MM.1S (cell line): ENCODE data around the gene FA2H.

ENCODE experiments used
- DNase-seq: peaks from one replicate; pipeline ENCODE4 v3.0.0-alpha.2; 2015
- H2AFZ ChIP-seq: fragments of 300-600 bp; sonication (generic); 2 replicates; pipeline ENCODE4 v1.6.0; 2016; ENCODE audit warnings: antibody characterized with exemption, low read length
- H3F3A ChIP-seq: fragments of 300-600 bp; sonication (generic); 2 replicates; pipeline ENCODE4 v1.6.1; 2016; ENCODE audit warnings: mild to moderate bottlenecking, antibody characterized with exemption, low read length, moderate library complexity, mixed read lengths; ENCODE audit not compliant: insufficient read depth
- H3K27ac ChIP-seq: fragments of 300-600 bp; sonication (generic); 2 replicates; pipeline ENCODE4 v1.5.1; 2016; ENCODE audit warnings: mild to moderate bottlenecking, low read length
- H3K27me3 ChIP-seq: fragments of 300-600 bp; sonication (generic); replicated peaks from 2 replicates; pipeline ENCODE4 v1.6.0; 2016; ENCODE audit warnings: low read length; ENCODE audit not compliant: insufficient read depth
- H3K36me3 ChIP-seq: fragments of 300-600 bp; sonication (generic); replicated peaks from 2 replicates; pipeline ENCODE4 v1.6.1; 2016; ENCODE audit warnings: mild to moderate bottlenecking, low read length, mixed read lengths; ENCODE audit not compliant: insufficient read depth
- H3K4me1 ChIP-seq: fragments of 300-600 bp; sonication (generic); 2 replicates; pipeline ENCODE4 v1.6.1; 2016; ENCODE audit warnings: low read length, mixed read lengths
- H3K4me2 ChIP-seq: fragments of 300-600 bp; sonication (generic); 2 replicates; pipeline ENCODE4 v1.6.0; 2016; ENCODE audit warnings: low read depth, low read length
- H3K4me3 ChIP-seq: fragments of 300-600 bp; sonication (generic); 2 replicates; pipeline ENCODE4 v1.5.1; 2016; ENCODE audit warnings: low read length, mixed read lengths
- H3K79me2 ChIP-seq: fragments of 300-600 bp; sonication (generic); 2 replicates; pipeline ENCODE4 v1.6.1; 2016; ENCODE audit warnings: mixed run types, low read length, mixed read lengths
- H3K9ac ChIP-seq: fragments of 300-600 bp; sonication (generic); 2 replicates; pipeline ENCODE4 v1.6.1; 2016; ENCODE audit warnings: low read length, mixed read lengths
- H3K9me2 ChIP-seq: fragments of 300-600 bp; sonication (generic); replicated peaks from 2 replicates; pipeline ENCODE4 v1.6.1; 2016; ENCODE audit warnings: mild to moderate bottlenecking, low read length, mixed read lengths; ENCODE audit not compliant: insufficient read depth
- H3K9me3 ChIP-seq: fragments of 300-600 bp; sonication (generic); replicated peaks from 2 replicates; pipeline ENCODE4 v1.6.1; 2016; ENCODE audit warnings: mild to moderate bottlenecking, low read length, mixed read lengths; ENCODE audit not compliant: insufficient read depth
- H4K20me1 ChIP-seq: fragments of 300-600 bp; sonication (generic); 2 replicates; pipeline ENCODE4 v1.6.1; 2016; ENCODE audit warnings: mild to moderate bottlenecking, low read length, moderate library complexity, mixed read lengths; ENCODE audit not compliant: insufficient read depth
- CTCF ChIP-seq: fragments of 300-600 bp; sonication (generic); IDR thresholded peaks from 2 replicates; pipeline ENCODE4 v1.5.1; 2016; ENCODE audit warnings: antibody characterized with exemption, low read length, mixed read lengths
- EZH2 ChIP-seq: fragments of 300-600 bp; sonication (generic); optimal IDR thresholded peaks from 2 replicates; pipeline ENCODE3; 2017; ENCODE audit warnings: low read depth, mild to moderate bottlenecking, antibody characterized with exemption, low read length, mixed read lengths
- EZH2phosphoT487 ChIP-seq: fragments of 300-600 bp; sonication (generic); IDR thresholded peaks from 2 replicates; pipeline ENCODE4 v1.6.1; 2018; ENCODE audit warnings: antibody characterized with exemption, low read length

The FA2H gene

GRCh38 chr16:74721716-74722115 is 52.9 kb downstream of the FA2H start:
- H4K20me1 ChIP-seq, result no peaks in the 10 kb centered on the region
- H3F3A ChIP-seq, result no peaks in the 10 kb centered on the region
- H3K27ac ChIP-seq, result no peak overlapping the region
- H3K79me2 ChIP-seq, result no peaks in the 10 kb centered on the region
- H3K4me1 ChIP-seq, result no peaks in the 10 kb centered on the region
- H3K4me3 ChIP-seq, result no peak overlapping the region
- TF ChIP-seq EZH2, result no peak
- no peak for TF ChIP-seq EZH2phosphoT487
- no peak for TF ChIP-seq CTCF
- no peak for DNase-seq
- H3K9me3 ChIP-seq, result no peaks in the 10 kb centered on the region
- no peak overlapping the region for H3K4me2 ChIP-seq
- no peaks in the 10 kb centered on the region for H3K9me2 ChIP-seq
- no peak overlapping the region for H2AFZ ChIP-seq
- H3K27me3 ChIP-seq, result no peaks in the 10 kb centered on the region
- no peak overlapping the region for H3K9ac ChIP-seq
- H3K36me3 ChIP-seq, result no peaks in the 10 kb centered on the region

GRCh38 chr16:74720579-74720978 is 54.0 kb downstream of the FA2H start:
- Histone ChIP-seq H3K4me2 (no peak overlapping the region), H3K9me2 (no peaks in the 10 kb centered on the region), H2AFZ (no peak overlapping the region), H3K9me3 (no peaks in the 10 kb centered on the region), H3K36me3 (no peaks in the 10 kb centered on the region), H3K9ac (no peak overlapping the region), H4K20me1 (no peaks in the 10 kb centered on the region), H3F3A (no peaks in the 10 kb centered on the region), H3K4me3 (no peak overlapping the region), H3K4me1 (no peaks in the 10 kb centered on the region), H3K27me3 (no peaks in the 10 kb centered on the region), H3K79me2 (no peaks in the 10 kb centered on the region), H3K27ac (no peak overlapping the region)
- TF ChIP-seq CTCF (no peak), EZH2phosphoT487 (no peak), EZH2 (no peak)
- no peak for DNase-seq

GRCh38 chr16:74718741-74719610 is 55.6 kb downstream of the FA2H start:
- no peak for DNase-seq
- no peaks in the 10 kb centered on the region for H3K27me3 ChIP-seq
- TF ChIP-seq CTCF (no peak), EZH2phosphoT487 (no peak), EZH2 (no peak)

More at GRCh38 chr16:74718741-74719610, 55.6 kb downstream of the FA2H start:
- Histone ChIP-seq H3K9me3 (no peaks in the 10 kb centered on the region), H3K9me2 (no peaks in the 10 kb centered on the region), H3K4me2 (no peak overlapping the region), H3K27ac (no peak overlapping the region), H2AFZ (no peak overlapping the region), H3K79me2 (no peaks in the 10 kb centered on the region), H4K20me1 (no peaks in the 10 kb centered on the region), H3K9ac (no peak overlapping the region), H3K4me1 (no peaks in the 10 kb centered on the region), H3F3A (no peaks in the 10 kb centered on the region), H3K4me3 (no peak overlapping the region), H3K36me3 (no peaks in the 10 kb centered on the region)
